ENCODE data around the gene DEAF1. TPM values are rescaled to one million over a fixed set of nuclear protein-coding genes. Genes with fewer than 3 reads are reported as not detected.

DEAF1 gene
- total and polyA plus RNA-seq, 9 of the 15 experiments (the other 6 are each of a cell fraction or from before 2014, with no cell fraction given): 2.0 to 69.1 (median 26.8) TPM

DNA sequence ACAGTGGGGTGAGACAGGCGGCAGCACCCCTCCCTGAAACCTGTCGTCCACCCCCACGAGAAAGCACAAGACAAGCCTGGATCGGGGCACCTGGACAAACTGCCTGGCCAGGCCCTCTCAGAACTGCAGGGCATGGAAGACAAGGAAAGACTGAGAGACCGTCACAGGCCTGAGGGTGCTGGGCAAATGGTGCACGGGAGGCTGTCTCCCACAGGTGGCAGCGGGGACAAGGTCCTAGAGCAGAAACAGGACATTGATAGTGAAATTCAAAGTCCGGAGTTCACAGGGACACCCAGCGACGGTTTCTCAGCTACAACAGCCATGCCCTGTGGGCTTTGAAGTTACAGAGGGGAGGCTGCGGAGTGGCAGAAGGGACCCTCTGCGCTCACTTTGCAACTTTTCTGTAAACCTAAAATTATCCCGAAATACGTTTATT is 37.3 kb downstream of the DEAF1 start:
- ATAC-seq (no peak), DNase-seq (ENCODE audit: extremely low read depth in 1 of 4, low spot score in 3 of 4) (no peak), FAIRE-seq (no peak)
- Histone ChIP-seq H3K4me2 (ENCODE audit: insufficient read depth, low read length) (no peak overlapping the region), H3K9me1 (ENCODE audit: control insufficient read depth, insufficient read depth, low read length) (no peaks in the 10 kb centered on the region), H2AFZ (ENCODE audit: low read depth, low read length) (no peak overlapping the region), H3K9me3 (replicated peaks; ENCODE audit: control insufficient read depth, insufficient read depth, low read depth, low read length) (no peaks in the 10 kb centered on the region), H3K27me3 (ENCODE audit: control insufficient read depth in 2 of 2, insufficient read depth in 2 of 2, low read length in 2 of 2) (no peaks in the 10 kb centered on the region), H4K20me1 (replicated peaks; ENCODE audit: control insufficient read depth, insufficient read depth, low read length) (no peaks in the 10 kb centered on the region), H3K4me3 (no peak overlapping the region), H3K4me1 (replicated peaks in 1 of 2; ENCODE audit: control insufficient read depth in 2 of 2, insufficient read depth in 2 of 2, low read length in 2 of 2) (peaks cover 0 to 27% of the 10 kb centered on the region in 2 experiments; a peak in 2 of 5 replicates), H3K36me3 (ENCODE audit: control insufficient read depth, insufficient read depth, low read length) (peaks cover 85% of the 10 kb centered on the region; the same call in 2 of the 3 replicates), H3K79me2 (ENCODE audit: control insufficient read depth, insufficient read depth, low read length) (peaks cover 8% of the 10 kb centered on the region; the same call in 1 of the 3 replicates), H3K9ac (ENCODE audit: insufficient read depth in 1 of 2, low read depth in 2 of 2, low read length in 2 of 2) (peak overlapping the region in 1 of 2 experiments; percentile 79; a peak in 2 of 4 replicates), H3K27ac (ENCODE audit: extremely low read depth, low read depth, low read length) (no peak overlapping the region)
- no TSS peak for BruUV-seq (replicated peaks)
- TF ChIP-seq BACH1 (tag; IDR thresholded peaks at IDR 0.05) (no peak), TAF7 (tag; IDR thresholded peaks at IDR 0.05) (no peak), PTTG1 (tag; IDR thresholded peaks at IDR 0.05; ENCODE audit: low read depth) (no peak), PCBP1 (IDR thresholded peaks at IDR 0.05; ENCODE audit: low read depth, low read length, poor library complexity, severe bottlenecking) (no peak), NCOA2 (IDR thresholded peaks at IDR 0.05; ENCODE audit: partially characterized antibody in 2 of 2) (no peak), ZNF165 (CRISPR knock-in tag; IDR thresholded peaks at IDR 0.05; ENCODE audit: borderline replicate concordance) (no peak), RB1 (IDR thresholded peaks at IDR 0.05; ENCODE audit: low read depth) (no peak), ZNF584 (CRISPR knock-in tag; IDR thresholded peaks at IDR 0.05; ENCODE audit: low read depth) (no peak), ZBTB7A (IDR thresholded peaks at IDR 0.05; ENCODE audit: borderline replicate concordance, control insufficient read depth, low read depth, low read length) (no peak), KLF10 (CRISPR knock-in tag; IDR thresholded peaks at IDR 0.05) (no peak), XRCC5 (IDR thresholded peaks at IDR 0.05; ENCODE audit: low read depth, low read length) (no peak)
- in situ Hi-C loops (cut with MboI) (no loop called here), intact Hi-C loops (cut with micrococcal nuclease) (no loop called here)
- CTCF ChIA-PET (ENCODE audit: low intra/inter-chr PET ratio): no interaction called here
- POLR2A ChIA-PET: interaction anchor here (0.5 to 0.7 kb wide), 3 partner anchors 8 to 34 kb away, joined by 3 to 4 read pairs (median 3); no protein-coding TSS in a partner anchor
- 87% methylated on average over 14 of the region's 14 CpGs for WGBS (ENCODE audit: insufficient coverage, low coverage, missing lambda C conversion rate)
